AG09319 (cell line): ENCODE results near the gene JAG2.

ENCODE experiments used
- DNase-seq: peaks from one replicate; pipeline ENCODE4 v3.0.0-alpha.2; 2010; ENCODE audit warnings: low read depth; ENCODE audit errors: extremely low read depth
- CTCF ChIP-seq: IDR thresholded peaks from 2 replicates; pipeline ENCODE4 v1.5.1; 2011; ENCODE audit warnings: low read depth, mild to moderate bottlenecking, inconsistent platforms, low read length, moderate library complexity

JAG2 gene

GRCh38 chr14:105091517-105092170, 76.9 kb downstream of the JAG2 start:
- DNase-seq, result no peak
- TF ChIP-seq CTCF, result no peak

- DNase-seq, result no peak
- TF ChIP-seq CTCF, result no peak
These were observed 77.5 kb downstream of the JAG2 start for GRCh38 chr14:105091054-105091516.
